CD8-positive, alpha-beta memory T cell (primary cell): ENCODE data around the gene MTMR12. TPM values are rescaled to one million over a fixed set of nuclear protein-coding genes. Genes with fewer than 3 reads are reported as not detected.
A peak's percentile ranks its signal among the peaks of the same experiment; 100 is the strongest.

Experiments
- CTCF ChIA-PET: fragments of 350-600 bp; sonication (Branson Sonifier 250); formaldehyde crosslinking; loops from one replicate; lab custom pipeline; 2021; ENCODE audit warnings: antibody characterized with exemption; lab: Charles Lee
- POLR2A ChIA-PET: fragments of 350-600 bp; sonication (Branson Sonifier 250); formaldehyde crosslinking; loops from one replicate; lab custom pipeline; 2021; ENCODE audit warnings: antibody characterized with exemption; lab: Charles Lee
- DNase-seq, 5 donors: peaks; one replicate each; pipeline versions ENCODE4 v3.0.0 to v3.0.0-alpha.2; 2020 to 2022; ENCODE audit warnings: mixed read lengths in 1 of 5
- H3K27ac ChIP-seq: one replicate; pipeline ENCODE4 v1.7.0; 2013; ENCODE audit warnings: low read depth, mild to moderate bottlenecking, low read length, moderate library complexity
- H3K27me3 ChIP-seq: 2 replicates; pipeline ENCODE4 v1.7.0; 2013; ENCODE audit warnings: low read length, mild to moderate bottlenecking; ENCODE audit not compliant: insufficient read depth, poor library complexity, severe bottlenecking
- H3K36me3 ChIP-seq: 2 replicates; pipeline ENCODE4 v1.7.0; 2013; ENCODE audit warnings: mild to moderate bottlenecking, low read length, moderate library complexity; ENCODE audit not compliant: insufficient read depth
- H3K4me1 ChIP-seq: 2 replicates; pipeline ENCODE4 v1.7.0; 2013; ENCODE audit warnings: mild to moderate bottlenecking, low read length, moderate library complexity; ENCODE audit not compliant: insufficient read depth
- H3K4me3 ChIP-seq: 2 replicates; pipeline ENCODE4 v1.7.0; 2013; ENCODE audit warnings: mild to moderate bottlenecking, low read length
- H3K9me3 ChIP-seq: 2 replicates; pipeline ENCODE4 v1.7.0; 2013; ENCODE audit warnings: mild to moderate bottlenecking, low read length
- H3K27ac Mint-ChIP-seq, 8 donors: one replicate each; pipeline ENCODE4 v1.8.0; 2020 to 2021; ENCODE audit warnings: mixed read lengths in 8 of 8, mild to moderate bottlenecking in 6 of 8, inconsistent platforms in 3 of 8, moderate library complexity in 3 of 8
- H3K27me3 Mint-ChIP-seq, 2 donors: one replicate each; pipeline ENCODE4 v1.8.0; 2020 to 2021; ENCODE audit warnings: mixed read lengths in 2 of 2, mild to moderate bottlenecking in 1 of 2, moderate library complexity in 1 of 2
- H3K36me3 Mint-ChIP-seq, 3 donors: one replicate each; pipeline ENCODE4 v1.8.0; 2020 to 2021; ENCODE audit warnings: mixed read lengths in 3 of 3, inconsistent platforms in 1 of 3, mild to moderate bottlenecking in 1 of 3
- H3K4me1 Mint-ChIP-seq, 3 donors: one replicate each; pipeline ENCODE4 v1.8.0; 2020 to 2021; ENCODE audit warnings: mixed read lengths in 3 of 3, inconsistent platforms in 1 of 3, mild to moderate bottlenecking in 1 of 3
- H3K4me3 Mint-ChIP-seq, 7 donors: one replicate each; pipeline ENCODE4 v1.8.0; 2020 to 2021; ENCODE audit warnings: mixed read lengths in 7 of 7, mild to moderate bottlenecking in 6 of 7, moderate library complexity in 4 of 7, inconsistent platforms in 2 of 7
- H3K9me3 Mint-ChIP-seq, 5 donors: one replicate each; pipeline ENCODE4 v1.8.0; 2020 to 2022; ENCODE audit warnings: mixed read lengths in 5 of 5, mild to moderate bottlenecking in 3 of 5, moderate library complexity in 2 of 5, inconsistent platforms in 1 of 5
- polyA plus RNA-seq: library from polyadenylated mRNA; unstranded; fragments of 300-500 nt; fragmentation: Illumina TruSeq; gene quantifications from one replicate; pipeline ENCODE4 v1.2.3, GENCODE V29; 2021
- total RNA-seq, 2 experiments: library from RNA; stranded (reverse); gene quantifications; one replicate each; pipeline ENCODE4 v1.2.3, GENCODE V29; 2021

The MTMR12 gene
- total and polyA plus RNA-seq, 3 experiments from 2014 or later = 20.4 to 27.4 (median 25.4) TPM

GRCh38 chr5:32276173-32276853, 36.4 kb downstream of the MTMR12 start:
- no peaks in the 10 kb centered on the region for H3K27me3 Mint-ChIP-seq
- CTCF ChIA-PET = interaction anchor here (1.8 kb wide), 1 partner anchor 53 kb away, joined by 6 read pairs; no protein-coding TSS in a partner anchor
- Histone ChIP-seq H3K9me3 (no peaks in the 10 kb centered on the region), H3K4me3 (no peak overlapping the region), H3K27ac (no peak overlapping the region), H3K36me3 (peaks cover 21% of the 10 kb centered on the region), H3K4me1 (peaks cover 23% of the 10 kb centered on the region), H3K27me3 (no peaks in the 10 kb centered on the region)
- POLR2A ChIA-PET = interaction anchor here (0.5 kb wide), 1 partner anchor 37 kb away, joined by 3 read pairs; no protein-coding TSS in a partner anchor
- H3K4me3 Mint-ChIP-seq = peak overlapping the region in 3 of 7 donors; percentile 15 to 72 (median 39)
- H3K9me3 Mint-ChIP-seq = no peaks in the 10 kb centered on the region
- peaks cover 38 to 58% (median 50%) of the 10 kb centered on the region in 3 donors for H3K4me1 Mint-ChIP-seq
- peak overlapping the region; percentile 10 to 87 (median 76) for H3K27ac Mint-ChIP-seq
- peak in 1 of 5 donors; percentile 23 for DNase-seq
- peaks cover 0 to 55% (median 20%) of the 10 kb centered on the region in 3 donors for H3K36me3 Mint-ChIP-seq

- Histone ChIP-seq H3K36me3 (peaks cover 31% of the 10 kb centered on the region), H3K27me3 (no peaks in the 10 kb centered on the region), H3K4me3 (no peak overlapping the region), H3K9me3 (no peaks in the 10 kb centered on the region), H3K4me1 (peaks cover 23% of the 10 kb centered on the region), H3K27ac (no peak overlapping the region)
- Mint-ChIP-seq H3K27me3 (no peaks in the 10 kb centered on the region), H3K9me3 (no peaks in the 10 kb centered on the region), H3K4me1 (peaks cover 31 to 49% (median 41%) of the 10 kb centered on the region in 3 donors), H3K36me3 (peaks cover 0 to 59% (median 19%) of the 10 kb centered on the region in 3 donors), H3K27ac (peak overlapping the region in 3 of 8 donors; percentile 13 to 80 (median 68)), H3K4me3 (no peak overlapping the region)
- CTCF ChIA-PET = interaction anchor here (1.8 kb wide), 1 partner anchor 54 kb away, joined by 6 read pairs; no protein-coding TSS in a partner anchor
- POLR2A ChIA-PET = interaction anchor here (0.5 kb wide), 1 partner anchor 38 kb away, joined by 3 read pairs; no protein-coding TSS in a partner anchor
- DNase-seq = no peak
Observed at GRCh38 chr5:32275396-32275741, 37.4 kb downstream of the MTMR12 start.

- Histone ChIP-seq H3K36me3 (peaks cover 37% of the 10 kb centered on the region), H3K4me3 (no peak overlapping the region), H3K27ac (no peak overlapping the region), H3K27me3 (no peaks in the 10 kb centered on the region), H3K4me1 (peaks cover 23% of the 10 kb centered on the region), H3K9me3 (no peaks in the 10 kb centered on the region)
- ChIA-PET CTCF (interaction anchor here (1.8 kb wide), 1 partner anchor 54 kb away, joined by 6 read pairs; no protein-coding TSS in a partner anchor), POLR2A (no interaction called here)
- H3K27ac Mint-ChIP-seq = peak overlapping the region in 2 of 8 donors; percentile 26 to 29
- peaks cover 25 to 43% (median 35%) of the 10 kb centered on the region in 3 donors for H3K4me1 Mint-ChIP-seq
- H3K4me3 Mint-ChIP-seq = no peak overlapping the region
- DNase-seq = no peak
- H3K36me3 Mint-ChIP-seq = peaks cover 0 to 65% (median 25%) of the 10 kb centered on the region in 3 donors
- H3K27me3 Mint-ChIP-seq = no peaks in the 10 kb centered on the region
- H3K9me3 Mint-ChIP-seq = no peaks in the 10 kb centered on the region
Observed at GRCh38 chr5:32274548-32275395, 38.0 kb downstream of the MTMR12 start.

- no peak overlapping the region for H3K4me3 Mint-ChIP-seq
- ChIA-PET CTCF (no interaction called here), POLR2A (no interaction called here)
- peaks cover 19 to 35% (median 27%) of the 10 kb centered on the region in 3 donors for H3K4me1 Mint-ChIP-seq
- peaks cover 39% of the 10 kb centered on the region for H3K36me3 ChIP-seq
- no peaks in the 10 kb centered on the region for H3K27me3 ChIP-seq
- peak overlapping the region in 1 of 8 donors; percentile 27 for H3K27ac Mint-ChIP-seq
- H3K9me3 Mint-ChIP-seq = no peaks in the 10 kb centered on the region
- H3K4me1 ChIP-seq = peaks cover 23% of the 10 kb centered on the region
- no peak overlapping the region for H3K4me3 ChIP-seq
- no peaks in the 10 kb centered on the region for H3K27me3 Mint-ChIP-seq
- peaks cover 0 to 66% (median 26%) of the 10 kb centered on the region in 3 donors for H3K36me3 Mint-ChIP-seq
- no peaks in the 10 kb centered on the region for H3K9me3 ChIP-seq
- no peak overlapping the region for H3K27ac ChIP-seq
- no peak for DNase-seq
Observed at GRCh38 chr5:32273821-32274220, 38.9 kb downstream of the MTMR12 start.

- H3K9me3 ChIP-seq = no peaks in the 10 kb centered on the region
- no peaks in the 10 kb centered on the region for H3K27me3 Mint-ChIP-seq
- ChIA-PET POLR2A (no interaction called here), CTCF (interaction anchor here (1.5 kb wide), 1 partner anchor 22 kb away, joined by 3 read pairs; no protein-coding TSS in a partner anchor)
- peaks cover 39% of the 10 kb centered on the region for H3K36me3 ChIP-seq
- peak overlapping the region in 1 of 8 donors; percentile 40 for H3K27ac Mint-ChIP-seq
- H3K4me1 Mint-ChIP-seq = peaks cover 12 to 26% (median 17%) of the 10 kb centered on the region in 3 donors
- H3K4me1 ChIP-seq = peaks cover 16% of the 10 kb centered on the region
- no peaks in the 10 kb centered on the region for H3K9me3 Mint-ChIP-seq
- no peak for DNase-seq
- peaks cover 0 to 77% (median 30%) of the 10 kb centered on the region in 3 donors for H3K36me3 Mint-ChIP-seq
- no peak overlapping the region for H3K27ac ChIP-seq
- H3K4me3 Mint-ChIP-seq = no peak overlapping the region
- H3K27me3 ChIP-seq = no peaks in the 10 kb centered on the region
- H3K4me3 ChIP-seq = no peak overlapping the region
Observed at GRCh38 chr5:32272746-32273145, 40.0 kb downstream of the MTMR12 start.

- no peaks in the 10 kb centered on the region for H3K27me3 Mint-ChIP-seq
- H3K4me1 Mint-ChIP-seq = peaks cover 4 to 8% (median 5%) of the 10 kb centered on the region in 3 donors
- no peak overlapping the region for H3K27ac ChIP-seq
- no peak for DNase-seq
- peaks cover 2% of the 10 kb centered on the region for H3K4me1 ChIP-seq
- ChIA-PET CTCF (interaction anchor here (1.2 to 1.5 kb wide), 2 partner anchors 24 to 59 kb away, joined by 3 to 4 read pairs; no protein-coding TSS in a partner anchor), POLR2A (no interaction called here)
- peaks cover 39% of the 10 kb centered on the region for H3K36me3 ChIP-seq
- H3K36me3 Mint-ChIP-seq = peaks cover 0 to 85% (median 31%) of the 10 kb centered on the region in 3 donors
- peak overlapping the region in 2 of 8 donors; percentile 23 to 24 for H3K27ac Mint-ChIP-seq
- no peak overlapping the region for H3K4me3 ChIP-seq
- H3K27me3 ChIP-seq = no peaks in the 10 kb centered on the region
- no peaks in the 10 kb centered on the region for H3K9me3 ChIP-seq
- no peak overlapping the region for H3K4me3 Mint-ChIP-seq
- H3K9me3 Mint-ChIP-seq = no peaks in the 10 kb centered on the region
Observed at GRCh38 chr5:32270946-32271345, 41.8 kb downstream of the MTMR12 start.

- H3K36me3 ChIP-seq = peaks cover 42% of the 10 kb centered on the region
- H3K27ac Mint-ChIP-seq = peak overlapping the region in 4 of 8 donors; percentile 18 to 65 (median 32)
- H3K4me1 ChIP-seq = no peaks in the 10 kb centered on the region
- H3K27me3 Mint-ChIP-seq = no peaks in the 10 kb centered on the region
- ChIA-PET CTCF (no interaction called here), POLR2A (no interaction called here)
- H3K4me3 ChIP-seq = no peak overlapping the region
- H3K27me3 ChIP-seq = no peaks in the 10 kb centered on the region
- no peak overlapping the region for H3K27ac ChIP-seq
- no peak overlapping the region for H3K4me3 Mint-ChIP-seq
- peaks cover 0 to 4% (median 1%) of the 10 kb centered on the region in 3 donors for H3K4me1 Mint-ChIP-seq
- DNase-seq = no peak
- H3K9me3 ChIP-seq = no peaks in the 10 kb centered on the region
- H3K9me3 Mint-ChIP-seq = no peaks in the 10 kb centered on the region
- peaks cover 0 to 88% (median 29%) of the 10 kb centered on the region in 3 donors for H3K36me3 Mint-ChIP-seq
Observed at GRCh38 chr5:32270178-32270577, 42.6 kb downstream of the MTMR12 start.
